ENCODE data around the gene OGFOD2.

- no peak for TF ChIP-seq CTCF (IDR thresholded peaks at IDR 0.05)
- TF ChIP-seq POLR2A (IDR thresholded peaks at IDR 0.05), result no peak
Observed at GRCh38 chr12:122944605-122945592, 30.1 kb upstream of the OGFOD2 start.

Data from thyroid gland (tissue), 4 donors.